Measurements from ENCODE around the gene DEDD2.

GRCh38 chr19:42217520-42218437 lies at the start of gene DEDD2:
- TF ChIP-seq, protein P1, sequence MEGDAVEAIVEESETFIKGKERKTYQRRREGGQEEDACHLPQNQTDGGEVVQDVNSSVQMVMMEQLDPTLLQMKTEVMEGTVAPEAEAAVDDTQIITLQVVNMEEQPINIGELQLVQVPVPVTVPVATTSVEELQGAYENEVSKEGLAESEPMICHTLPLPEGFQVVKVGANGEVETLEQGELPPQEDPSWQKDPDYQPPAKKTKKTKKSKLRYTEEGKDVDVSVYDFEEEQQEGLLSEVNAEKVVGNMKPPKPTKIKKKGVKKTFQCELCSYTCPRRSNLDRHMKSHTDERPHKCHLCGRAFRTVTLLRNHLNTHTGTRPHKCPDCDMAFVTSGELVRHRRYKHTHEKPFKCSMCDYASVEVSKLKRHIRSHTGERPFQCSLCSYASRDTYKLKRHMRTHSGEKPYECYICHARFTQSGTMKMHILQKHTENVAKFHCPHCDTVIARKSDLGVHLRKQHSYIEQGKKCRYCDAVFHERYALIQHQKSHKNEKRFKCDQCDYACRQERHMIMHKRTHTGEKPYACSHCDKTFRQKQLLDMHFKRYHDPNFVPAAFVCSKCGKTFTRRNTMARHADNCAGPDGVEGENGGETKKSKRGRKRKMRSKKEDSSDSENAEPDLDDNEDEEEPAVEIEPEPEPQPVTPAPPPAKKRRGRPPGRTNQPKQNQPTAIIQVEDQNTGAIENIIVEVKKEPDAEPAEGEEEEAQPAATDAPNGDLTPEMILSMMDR (IDR thresholded peaks at IDR 0.05; ENCODE audit: extremely low read depth in 1 of 2, insufficient read depth in 1 of 2, low read depth in 1 of 2, low read length in 2 of 2), result no peak
- TF ChIP-seq EZH2 (IDR thresholded peaks at IDR 0.05; ENCODE audit: borderline replicate concordance, low read depth, low read length, severe bottlenecking), result no peak

Measured in endothelial cell of umbilical vein (primary cell).